ENCODE data around the gene NAT10. TPM values are rescaled to one million over a fixed set of nuclear protein-coding genes. Genes with fewer than 3 reads are reported as not detected.

NAT10 gene
- total and polyA plus RNA-seq, 2 experiments from 2014 or later = 44.1 to 58.8 TPM

DNA sequence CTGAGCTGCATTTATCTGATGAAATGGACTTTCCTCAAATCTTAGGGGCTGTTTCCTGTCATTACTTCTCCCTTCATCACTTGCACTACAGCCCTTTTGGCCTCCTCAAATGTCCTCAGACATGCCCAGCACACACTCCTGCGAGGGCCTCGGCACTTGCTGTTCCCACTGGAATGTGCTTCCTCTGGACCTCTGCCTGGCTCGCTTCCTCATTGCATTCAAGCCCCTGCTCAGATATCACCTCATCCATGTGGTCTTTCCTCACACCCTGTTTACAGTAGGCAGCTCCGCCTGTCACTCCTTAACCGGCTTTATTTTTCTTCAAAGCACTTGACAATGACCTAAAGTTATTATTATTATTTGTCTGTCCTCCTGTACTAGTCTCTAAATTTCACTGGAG lies 9.0 kb downstream of the NAT10 start:
- Mint-ChIP-seq H3K27me3 (ENCODE audit: insufficient read depth, low read depth, poor library complexity) (peaks cover 2% of the 10 kb centered on the region), H3K9me3 (no peaks in the 10 kb centered on the region), H3K4me1 (no peaks in the 10 kb centered on the region), H3K27ac (no peak overlapping the region), H3K36me3 (ENCODE audit: low read depth) (peaks cover 91% of the 10 kb centered on the region), H3K4me3 (no peak overlapping the region)
- Histone ChIP-seq H3K4me2 (no peak overlapping the region), H2AFZ (no peak overlapping the region), H3K36me3 (ENCODE audit: insufficient read depth) (peaks cover 74% of the 10 kb centered on the region), H3K9me2 (ENCODE audit: insufficient read depth) (no peaks in the 10 kb centered on the region), H3K27me3 (ENCODE audit: insufficient read depth) (no peaks in the 10 kb centered on the region), H3K4me3 (no peak overlapping the region), H3K4me1 (ENCODE audit: insufficient read depth) (no peaks in the 10 kb centered on the region), H3K27ac (ENCODE audit: low read depth) (no peak overlapping the region), H3F3A (replicated peaks; ENCODE audit: low read depth) (no peaks in the 10 kb centered on the region), H4K20me1 (replicated peaks; ENCODE audit: insufficient read depth) (peaks cover 15% of the 10 kb centered on the region), H3K79me2 (replicated peaks; ENCODE audit: insufficient read depth) (no peaks in the 10 kb centered on the region)
- TF ChIP-seq, protein P1, sequence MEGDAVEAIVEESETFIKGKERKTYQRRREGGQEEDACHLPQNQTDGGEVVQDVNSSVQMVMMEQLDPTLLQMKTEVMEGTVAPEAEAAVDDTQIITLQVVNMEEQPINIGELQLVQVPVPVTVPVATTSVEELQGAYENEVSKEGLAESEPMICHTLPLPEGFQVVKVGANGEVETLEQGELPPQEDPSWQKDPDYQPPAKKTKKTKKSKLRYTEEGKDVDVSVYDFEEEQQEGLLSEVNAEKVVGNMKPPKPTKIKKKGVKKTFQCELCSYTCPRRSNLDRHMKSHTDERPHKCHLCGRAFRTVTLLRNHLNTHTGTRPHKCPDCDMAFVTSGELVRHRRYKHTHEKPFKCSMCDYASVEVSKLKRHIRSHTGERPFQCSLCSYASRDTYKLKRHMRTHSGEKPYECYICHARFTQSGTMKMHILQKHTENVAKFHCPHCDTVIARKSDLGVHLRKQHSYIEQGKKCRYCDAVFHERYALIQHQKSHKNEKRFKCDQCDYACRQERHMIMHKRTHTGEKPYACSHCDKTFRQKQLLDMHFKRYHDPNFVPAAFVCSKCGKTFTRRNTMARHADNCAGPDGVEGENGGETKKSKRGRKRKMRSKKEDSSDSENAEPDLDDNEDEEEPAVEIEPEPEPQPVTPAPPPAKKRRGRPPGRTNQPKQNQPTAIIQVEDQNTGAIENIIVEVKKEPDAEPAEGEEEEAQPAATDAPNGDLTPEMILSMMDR (conservative IDR thresholded peaks at IDR 0.05; ENCODE audit: low read depth in 2 of 2) = no peak
- TF ChIP-seq STAT1 (IDR thresholded peaks at IDR 0.05; ENCODE audit: unreplicated experiment) (no peak), ZNF331 (CRISPR knock-in tag; IDR thresholded peaks at IDR 0.05; ENCODE audit: low read depth) (no peak), POLR2AphosphoS5 (IDR thresholded peaks at IDR 0.05; ENCODE audit: low read depth) (no peak), EZH2 (IDR thresholded peaks at IDR 0.05; ENCODE audit: low read depth, unreplicated experiment) (no peak), JUNB (IDR thresholded peaks at IDR 0.05; ENCODE audit: unreplicated experiment) (no peak), CREB1 (CRISPR knock-in tag; IDR thresholded peaks at IDR 0.05; ENCODE audit: low read depth) (no peak), ZNF114 (CRISPR knock-in tag; IDR thresholded peaks at IDR 0.05) (no peak), EZH2phosphoT487 (IDR thresholded peaks at IDR 0.05; ENCODE audit: unreplicated experiment) (no peak), NANOG (IDR thresholded peaks at IDR 0.05; ENCODE audit: borderline replicate concordance) (no peak)
- TF ChIP-seq, protein P2, sequence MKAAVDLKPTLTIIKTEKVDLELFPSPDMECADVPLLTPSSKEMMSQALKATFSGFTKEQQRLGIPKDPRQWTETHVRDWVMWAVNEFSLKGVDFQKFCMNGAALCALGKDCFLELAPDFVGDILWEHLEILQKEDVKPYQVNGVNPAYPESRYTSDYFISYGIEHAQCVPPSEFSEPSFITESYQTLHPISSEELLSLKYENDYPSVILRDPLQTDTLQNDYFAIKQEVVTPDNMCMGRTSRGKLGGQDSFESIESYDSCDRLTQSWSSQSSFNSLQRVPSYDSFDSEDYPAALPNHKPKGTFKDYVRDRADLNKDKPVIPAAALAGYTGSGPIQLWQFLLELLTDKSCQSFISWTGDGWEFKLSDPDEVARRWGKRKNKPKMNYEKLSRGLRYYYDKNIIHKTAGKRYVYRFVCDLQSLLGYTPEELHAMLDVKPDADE (IDR thresholded peaks at IDR 0.05) = no peak
- TF ChIP-seq, protein P3, sequence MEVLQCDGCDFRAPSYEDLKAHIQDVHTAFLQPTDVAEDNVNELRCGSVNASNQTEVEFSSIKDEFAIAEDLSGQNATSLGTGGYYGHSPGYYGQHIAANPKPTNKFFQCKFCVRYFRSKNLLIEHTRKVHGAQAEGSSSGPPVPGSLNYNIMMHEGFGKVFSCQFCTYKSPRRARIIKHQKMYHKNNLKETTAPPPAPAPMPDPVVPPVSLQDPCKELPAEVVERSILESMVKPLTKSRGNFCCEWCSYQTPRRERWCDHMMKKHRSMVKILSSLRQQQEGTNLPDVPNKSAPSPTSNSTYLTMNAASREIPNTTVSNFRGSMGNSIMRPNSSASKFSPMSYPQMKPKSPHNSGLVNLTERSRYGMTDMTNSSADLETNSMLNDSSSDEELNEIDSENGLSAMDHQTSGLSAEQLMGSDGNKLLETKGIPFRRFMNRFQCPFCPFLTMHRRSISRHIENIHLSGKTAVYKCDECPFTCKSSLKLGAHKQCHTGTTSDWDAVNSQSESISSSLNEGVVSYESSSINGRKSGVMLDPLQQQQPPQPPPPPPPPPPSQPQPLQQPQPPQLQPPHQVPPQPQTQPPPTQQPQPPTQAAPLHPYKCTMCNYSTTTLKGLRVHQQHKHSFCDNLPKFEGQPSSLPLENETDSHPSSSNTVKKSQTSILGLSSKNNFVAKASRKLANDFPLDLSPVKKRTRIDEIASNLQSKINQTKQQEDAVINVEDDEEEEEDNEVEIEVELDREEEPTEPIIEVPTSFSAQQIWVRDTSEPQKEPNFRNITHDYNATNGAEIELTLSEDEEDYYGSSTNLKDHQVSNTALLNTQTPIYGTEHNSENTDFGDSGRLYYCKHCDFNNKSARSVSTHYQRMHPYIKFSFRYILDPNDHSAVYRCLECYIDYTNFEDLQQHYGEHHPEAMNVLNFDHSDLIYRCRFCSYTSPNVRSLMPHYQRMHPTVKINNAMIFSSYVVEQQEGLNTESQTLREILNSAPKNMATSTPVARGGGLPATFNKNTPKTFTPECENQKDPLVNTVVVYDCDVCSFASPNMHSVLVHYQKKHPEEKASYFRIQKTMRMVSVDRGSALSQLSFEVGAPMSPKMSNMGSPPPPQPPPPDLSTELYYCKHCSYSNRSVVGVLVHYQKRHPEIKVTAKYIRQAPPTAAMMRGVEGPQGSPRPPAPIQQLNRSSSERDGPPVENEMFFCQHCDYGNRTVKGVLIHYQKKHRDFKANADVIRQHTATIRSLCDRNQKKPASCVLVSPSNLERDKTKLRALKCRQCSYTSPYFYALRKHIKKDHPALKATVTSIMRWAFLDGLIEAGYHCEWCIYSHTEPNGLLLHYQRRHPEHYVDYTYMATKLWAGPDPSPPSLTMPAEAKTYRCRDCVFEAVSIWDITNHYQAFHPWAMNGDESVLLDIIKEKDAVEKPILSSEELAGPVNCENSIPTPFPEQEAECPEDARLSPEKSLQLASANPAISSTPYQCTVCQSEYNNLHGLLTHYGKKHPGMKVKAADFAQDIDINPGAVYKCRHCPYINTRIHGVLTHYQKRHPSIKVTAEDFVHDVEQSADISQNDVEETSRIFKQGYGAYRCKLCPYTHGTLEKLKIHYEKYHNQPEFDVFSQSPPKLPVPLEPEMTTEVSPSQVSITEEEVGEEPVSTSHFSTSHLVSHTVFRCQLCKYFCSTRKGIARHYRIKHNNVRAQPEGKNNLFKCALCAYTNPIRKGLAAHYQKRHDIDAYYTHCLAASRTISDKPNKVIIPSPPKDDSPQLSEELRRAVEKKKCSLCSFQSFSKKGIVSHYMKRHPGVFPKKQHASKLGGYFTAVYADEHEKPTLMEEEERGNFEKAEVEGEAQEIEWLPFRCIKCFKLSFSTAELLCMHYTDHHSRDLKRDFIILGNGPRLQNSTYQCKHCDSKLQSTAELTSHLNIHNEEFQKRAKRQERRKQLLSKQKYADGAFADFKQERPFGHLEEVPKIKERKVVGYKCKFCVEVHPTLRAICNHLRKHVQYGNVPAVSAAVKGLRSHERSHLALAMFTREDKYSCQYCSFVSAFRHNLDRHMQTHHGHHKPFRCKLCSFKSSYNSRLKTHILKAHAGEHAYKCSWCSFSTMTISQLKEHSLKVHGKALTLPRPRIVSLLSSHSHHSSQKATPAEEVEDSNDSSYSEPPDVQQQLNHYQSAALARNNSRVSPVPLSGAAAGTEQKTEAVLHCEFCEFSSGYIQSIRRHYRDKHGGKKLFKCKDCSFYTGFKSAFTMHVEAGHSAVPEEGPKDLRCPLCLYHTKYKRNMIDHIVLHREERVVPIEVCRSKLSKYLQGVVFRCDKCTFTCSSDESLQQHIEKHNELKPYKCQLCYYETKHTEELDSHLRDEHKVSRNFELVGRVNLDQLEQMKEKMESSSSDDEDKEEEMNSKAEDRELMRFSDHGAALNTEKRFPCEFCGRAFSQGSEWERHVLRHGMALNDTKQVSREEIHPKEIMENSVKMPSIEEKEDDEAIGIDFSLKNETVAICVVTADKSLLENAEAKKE (CRISPR knock-in tag; IDR thresholded peaks at IDR 0.05) = no peak
- TF ChIP-seq, protein P4, sequence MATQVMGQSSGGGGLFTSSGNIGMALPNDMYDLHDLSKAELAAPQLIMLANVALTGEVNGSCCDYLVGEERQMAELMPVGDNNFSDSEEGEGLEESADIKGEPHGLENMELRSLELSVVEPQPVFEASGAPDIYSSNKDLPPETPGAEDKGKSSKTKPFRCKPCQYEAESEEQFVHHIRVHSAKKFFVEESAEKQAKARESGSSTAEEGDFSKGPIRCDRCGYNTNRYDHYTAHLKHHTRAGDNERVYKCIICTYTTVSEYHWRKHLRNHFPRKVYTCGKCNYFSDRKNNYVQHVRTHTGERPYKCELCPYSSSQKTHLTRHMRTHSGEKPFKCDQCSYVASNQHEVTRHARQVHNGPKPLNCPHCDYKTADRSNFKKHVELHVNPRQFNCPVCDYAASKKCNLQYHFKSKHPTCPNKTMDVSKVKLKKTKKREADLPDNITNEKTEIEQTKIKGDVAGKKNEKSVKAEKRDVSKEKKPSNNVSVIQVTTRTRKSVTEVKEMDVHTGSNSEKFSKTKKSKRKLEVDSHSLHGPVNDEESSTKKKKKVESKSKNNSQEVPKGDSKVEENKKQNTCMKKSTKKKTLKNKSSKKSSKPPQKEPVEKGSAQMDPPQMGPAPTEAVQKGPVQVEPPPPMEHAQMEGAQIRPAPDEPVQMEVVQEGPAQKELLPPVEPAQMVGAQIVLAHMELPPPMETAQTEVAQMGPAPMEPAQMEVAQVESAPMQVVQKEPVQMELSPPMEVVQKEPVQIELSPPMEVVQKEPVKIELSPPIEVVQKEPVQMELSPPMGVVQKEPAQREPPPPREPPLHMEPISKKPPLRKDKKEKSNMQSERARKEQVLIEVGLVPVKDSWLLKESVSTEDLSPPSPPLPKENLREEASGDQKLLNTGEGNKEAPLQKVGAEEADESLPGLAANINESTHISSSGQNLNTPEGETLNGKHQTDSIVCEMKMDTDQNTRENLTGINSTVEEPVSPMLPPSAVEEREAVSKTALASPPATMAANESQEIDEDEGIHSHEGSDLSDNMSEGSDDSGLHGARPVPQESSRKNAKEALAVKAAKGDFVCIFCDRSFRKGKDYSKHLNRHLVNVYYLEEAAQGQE (IDR thresholded peaks at IDR 0.05; ENCODE audit: unreplicated experiment) = no peak
- no peak for DNase-seq (ENCODE audit: low spot score)
- ATAC-seq = no peak
